GM19239 (cell line): ENCODE measurements around the gene ZSWIM7.
"Not testable (repeated sequence)": the region's sequence is repeated elsewhere in the genome, so short reads cannot be mapped to it uniquely, and the experiment has no call there.

Source experiments
- DNase-seq: peaks from one replicate; pipeline ENCODE4 v3.0.0; 2011; ENCODE audit warnings: low spot score; ENCODE audit not compliant: insufficient read length
- FAIRE-seq: peaks from 2 replicates; lab custom pipeline; 2011; peaks lifted over from hg19 to GRCh38; lab: Jason Lieb, UNC

The ZSWIM7 gene

DNA sequence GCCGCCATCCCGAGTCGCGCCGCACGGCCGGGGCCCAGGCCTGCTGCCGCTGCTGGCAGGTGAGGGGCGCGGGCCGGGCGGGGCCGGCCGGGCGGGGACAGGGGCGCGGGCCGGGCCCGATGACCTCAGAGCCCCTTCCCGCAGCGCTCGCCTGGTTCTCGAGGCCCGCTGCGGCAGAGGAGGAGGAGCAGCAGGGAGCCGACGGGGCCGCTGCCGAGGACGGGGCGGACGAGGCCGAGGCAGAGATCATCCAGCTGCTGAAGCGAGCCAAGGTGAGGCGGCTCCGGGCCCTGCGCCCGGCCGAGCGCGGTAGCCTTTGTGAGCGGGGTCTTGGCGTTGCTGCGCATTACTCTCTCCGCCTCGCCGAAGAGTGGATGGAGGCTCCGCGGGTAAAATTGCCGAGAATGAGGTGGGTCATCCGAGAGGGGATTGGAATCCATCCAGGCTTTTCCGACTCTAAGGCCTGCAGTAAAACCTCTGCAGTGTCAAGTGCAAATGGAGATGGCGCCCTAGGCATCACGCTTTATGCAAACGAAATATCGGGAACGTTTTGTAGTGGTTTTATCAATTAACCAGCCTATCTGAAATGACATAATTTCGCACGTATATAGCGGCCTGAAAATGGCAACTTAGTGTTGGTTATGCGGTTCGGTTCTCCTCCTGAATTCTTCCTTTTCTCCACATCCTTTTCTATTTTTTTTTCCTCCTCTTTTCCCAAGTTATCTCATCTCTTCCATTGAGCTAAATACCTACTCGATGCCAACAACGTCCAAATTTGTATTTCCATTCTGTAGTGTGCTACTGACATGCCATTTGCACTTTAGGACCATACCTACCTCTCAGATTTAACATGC lies 697 bp upstream of the ZSWIM7 start:
- no peak for DNase-seq
- FAIRE-seq: peak; percentile 47

DNA sequence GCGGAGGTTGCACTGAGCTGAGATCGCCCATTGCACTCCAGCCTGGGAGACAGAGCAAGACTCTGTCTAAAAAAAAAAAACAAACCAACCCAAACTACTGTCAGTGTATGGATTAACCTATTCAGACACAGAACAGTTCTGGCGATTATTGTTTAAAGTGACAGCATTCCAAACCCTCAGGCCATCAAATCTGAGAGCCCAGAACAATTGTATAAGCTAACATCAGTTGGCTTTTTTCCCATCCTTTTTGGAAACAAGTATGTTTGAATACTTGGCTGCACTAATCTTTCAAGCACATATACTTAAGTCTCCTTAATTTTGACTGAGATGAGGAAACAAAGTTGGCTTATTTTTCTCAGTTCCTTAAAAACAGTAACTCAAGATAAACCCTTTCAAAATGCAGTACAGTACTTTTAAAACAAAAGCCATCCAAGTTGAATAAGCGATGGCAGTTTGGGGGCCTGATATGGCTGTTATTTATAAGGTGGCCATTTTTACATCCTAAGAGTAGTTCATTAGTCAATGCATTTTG lies 1.4 kb downstream of the ZSWIM7 start:
- FAIRE-seq: no peak
- DNase-seq: no peak

DNA sequence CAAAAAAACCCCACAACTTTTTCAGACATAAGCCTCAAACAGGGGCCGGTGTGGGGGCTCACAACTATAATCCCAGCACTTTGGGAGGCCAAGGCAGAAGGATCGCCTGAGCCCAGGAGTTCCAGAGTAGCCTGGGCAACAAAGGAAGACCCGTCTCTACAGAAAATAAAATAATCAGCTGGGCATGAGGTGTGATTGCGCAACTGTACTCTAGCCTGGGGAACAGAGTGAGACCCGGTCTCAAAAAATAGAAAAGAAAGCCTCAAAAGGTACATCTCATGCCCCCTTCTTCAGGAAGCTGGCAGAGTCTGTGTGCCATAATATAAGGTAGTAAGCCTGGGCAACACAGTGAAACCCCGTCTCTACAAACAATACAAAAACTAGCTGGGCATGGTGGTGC lies 3.2 kb downstream of the ZSWIM7 start:
- no peak for FAIRE-seq
- DNase-seq: no peak

DNA sequence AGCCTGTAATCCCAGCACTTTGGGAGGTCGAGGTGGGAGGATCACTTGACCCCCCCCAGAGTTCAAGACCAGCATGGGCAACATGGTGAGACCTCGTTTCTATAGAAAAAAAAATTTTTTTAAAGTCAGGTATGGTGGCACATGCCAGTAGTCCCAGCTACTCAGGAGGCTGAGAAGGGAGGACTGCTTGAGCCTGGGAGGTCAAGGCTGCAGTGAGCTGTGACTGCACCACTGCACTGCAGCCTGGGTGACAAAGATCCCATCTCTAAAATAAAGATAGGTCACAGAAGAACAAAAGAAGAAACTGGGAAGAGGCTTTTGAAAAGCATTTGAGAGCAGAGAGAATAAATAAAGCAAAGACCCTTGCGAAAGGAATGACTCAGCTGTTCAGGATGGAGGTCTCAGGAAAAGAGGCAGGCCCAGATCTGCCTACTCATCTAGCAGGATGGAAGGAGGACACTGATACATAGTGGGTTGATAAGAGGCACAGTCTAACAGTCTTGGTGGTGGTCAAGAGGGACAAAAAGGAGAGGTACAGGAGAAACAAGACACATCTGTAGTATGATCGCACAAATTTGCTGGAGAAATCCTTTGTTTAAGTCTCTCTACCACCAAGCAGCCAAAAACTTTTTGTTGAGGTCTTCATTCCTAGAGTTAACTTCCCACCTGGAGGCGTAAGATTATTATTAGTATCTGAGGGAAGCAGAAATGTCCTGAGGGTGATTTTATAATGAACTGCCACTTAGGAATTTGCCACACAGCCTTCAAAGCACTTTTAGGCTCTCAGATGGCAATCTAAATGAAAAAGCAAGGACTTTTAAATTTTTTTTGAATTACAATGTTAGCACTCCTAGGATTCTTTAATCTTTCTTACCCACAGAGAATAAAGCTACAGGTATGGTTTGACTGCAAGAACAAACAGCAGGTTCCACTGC lies 17.6 kb downstream of the ZSWIM7 start:
- FAIRE-seq (no peak), DNase-seq (no peak)

DNA sequence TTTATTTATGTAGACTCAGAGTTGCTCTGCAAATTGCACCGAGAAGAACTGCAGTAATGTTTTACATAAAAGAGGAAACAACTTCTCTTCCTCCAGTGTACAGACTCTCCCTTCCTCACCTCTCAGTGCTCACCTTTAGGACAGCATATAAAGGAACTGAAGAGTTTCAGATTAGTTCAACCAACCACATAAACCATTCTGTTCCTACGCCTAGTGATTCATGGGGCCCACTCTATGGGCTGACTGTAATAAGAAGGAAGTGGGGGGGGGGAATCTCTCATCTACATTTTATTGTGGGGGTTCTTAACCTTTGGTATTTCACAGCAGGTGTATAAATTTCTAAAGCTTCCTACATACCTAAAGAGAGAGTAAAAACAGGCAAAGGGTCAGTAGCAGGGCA lies 18.3 kb downstream of the ZSWIM7 start:
- FAIRE-seq (peak; percentile 70), DNase-seq (peak; percentile 36)

- not testable (repeated sequence) for FAIRE-seq, DNase-seq
Measured at GRCh38 chr17:15979013-15979412, 20.5 kb downstream of the ZSWIM7 start.

DNA sequence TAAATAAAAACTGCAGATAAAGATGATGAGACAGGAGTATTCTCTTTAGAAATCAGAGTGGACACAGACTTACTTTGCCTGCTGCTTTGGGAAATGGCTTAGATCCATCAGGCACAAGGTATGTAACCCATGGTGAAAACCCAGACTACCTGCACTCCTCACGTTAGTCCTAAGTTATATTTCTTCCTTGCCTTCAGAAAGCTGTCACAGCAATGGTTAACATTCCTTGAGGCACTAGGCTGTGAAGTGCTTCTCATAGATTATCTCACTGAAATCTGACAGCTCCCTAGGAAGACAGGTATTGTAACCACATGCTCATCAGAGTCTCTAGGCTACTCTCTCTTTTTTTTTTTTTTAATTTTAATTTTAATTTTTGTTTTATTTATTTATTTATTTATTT lies 20.9 kb downstream of the ZSWIM7 start:
- DNase-seq (no peak), FAIRE-seq (no peak)

DNA sequence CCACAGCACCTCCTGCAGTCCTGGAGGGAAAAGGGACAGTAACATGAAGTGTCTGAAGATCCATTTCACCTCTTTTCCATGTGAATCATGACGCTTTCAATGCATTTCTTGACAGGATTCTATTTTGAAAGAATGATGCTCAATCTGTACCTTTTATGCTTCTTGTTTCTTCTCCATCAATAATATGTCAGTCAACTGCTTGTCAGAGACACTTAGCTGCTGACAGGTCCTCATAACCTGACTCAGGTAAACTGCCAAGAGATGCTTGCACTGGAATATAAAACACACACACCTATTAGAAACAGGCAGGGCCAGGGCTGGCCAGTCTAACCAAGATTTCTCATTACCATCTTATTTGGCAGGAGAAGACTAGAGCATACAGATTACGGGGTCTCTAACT lies 21.6 kb downstream of the ZSWIM7 start:
- FAIRE-seq: no peak
- no peak for DNase-seq

DNA sequence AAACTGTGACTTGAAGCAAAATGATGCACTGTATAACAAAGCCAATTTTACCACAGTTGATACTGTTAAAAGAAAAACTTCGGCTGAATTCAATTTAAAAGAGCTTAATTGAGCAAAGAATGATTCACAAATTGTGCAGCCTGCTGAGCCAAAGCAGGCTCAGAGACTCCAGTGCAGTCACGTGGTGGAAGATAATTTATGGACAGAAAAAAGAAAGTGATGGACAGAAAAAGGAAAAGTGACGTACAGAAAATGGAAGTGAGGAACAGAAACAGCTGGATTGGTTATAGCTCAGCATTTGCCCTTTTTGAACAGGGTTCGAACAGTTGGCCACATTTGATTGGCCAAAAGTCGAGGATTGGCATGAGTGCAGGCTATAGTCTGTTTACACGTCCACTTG lies 25.7 kb downstream of the ZSWIM7 start:
- DNase-seq: no peak
- FAIRE-seq: no peak

DNA sequence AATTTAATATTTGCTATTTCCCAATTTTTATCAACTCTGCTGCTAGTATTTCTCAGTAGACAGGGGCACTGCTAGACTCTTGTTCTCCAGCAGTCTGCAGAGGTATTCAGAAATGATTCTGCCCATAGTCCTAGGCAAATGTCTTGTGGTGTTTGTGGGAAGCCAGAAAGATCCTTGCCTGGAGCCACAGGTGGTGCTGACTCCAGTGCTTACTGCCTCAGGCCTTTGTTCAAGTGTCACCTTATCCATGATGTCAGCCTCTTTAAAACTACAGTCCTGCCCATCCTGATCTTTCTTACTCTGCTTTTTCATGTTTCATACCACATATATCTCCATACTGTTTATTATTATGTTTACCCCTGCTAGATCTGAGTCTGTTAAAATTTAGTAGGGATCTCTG lies 26.5 kb downstream of the ZSWIM7 start:
- no peak for DNase-seq
- no peak for FAIRE-seq

DNA sequence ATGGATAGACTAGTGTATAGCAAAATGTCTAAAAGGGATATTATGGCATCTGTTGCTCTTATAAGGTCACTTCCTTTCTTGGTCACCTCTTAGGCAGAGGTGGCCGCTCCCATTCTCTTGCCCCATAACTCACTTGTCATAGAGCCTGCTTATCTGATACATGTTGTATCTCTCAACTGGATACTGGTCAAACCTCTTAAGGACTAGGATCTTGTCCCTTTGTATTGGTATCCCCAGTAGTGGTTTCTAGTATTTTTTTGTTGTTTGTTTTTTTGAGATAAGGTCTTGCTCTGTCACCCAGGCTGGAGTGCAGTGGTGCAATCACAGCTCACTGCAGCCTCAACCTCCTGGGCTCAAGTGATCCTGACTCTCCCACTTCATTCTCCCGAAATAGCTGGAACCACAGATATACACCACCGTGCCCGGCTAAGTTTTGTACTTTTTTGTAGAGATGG lies 27.0 kb downstream of the ZSWIM7 start:
- FAIRE-seq (no peak), DNase-seq (no peak)

- FAIRE-seq: no peak
- no peak for DNase-seq
Measured at GRCh38 chr17:15971882-15972281, 27.6 kb downstream of the ZSWIM7 start.

DNA sequence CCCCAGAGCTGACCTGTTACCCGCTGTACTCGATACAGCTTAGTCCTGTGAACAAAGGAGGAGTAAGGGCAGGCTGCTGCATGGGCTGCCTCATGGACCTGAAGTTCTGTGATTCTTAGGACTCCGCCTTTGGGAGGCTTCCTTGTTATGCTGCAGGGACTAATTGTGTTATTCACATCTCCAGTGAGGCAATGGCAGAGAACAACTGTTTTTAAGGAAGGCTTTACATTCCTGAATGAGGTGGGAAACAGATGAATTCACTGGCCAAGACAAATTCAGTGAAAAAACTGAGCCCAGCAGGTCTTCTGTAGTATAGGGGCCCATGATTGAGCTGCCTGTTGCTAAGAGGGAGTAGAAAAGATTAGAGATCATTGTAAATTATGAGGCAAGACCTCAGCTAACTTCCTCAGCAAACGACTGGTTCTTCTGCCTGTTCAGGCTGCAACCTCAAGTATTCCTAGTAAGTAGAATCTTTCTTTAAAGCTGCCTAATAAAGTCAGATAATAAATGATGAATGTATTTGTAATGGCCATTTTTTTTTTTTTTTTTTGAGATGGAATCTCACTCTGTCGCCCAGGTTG lies 28.3 kb downstream of the ZSWIM7 start:
- FAIRE-seq: no peak
- no peak for DNase-seq

- FAIRE-seq: no peak
- no peak for DNase-seq
Measured at GRCh38 chr17:15970500-15970899, 29.0 kb downstream of the ZSWIM7 start.

DNA sequence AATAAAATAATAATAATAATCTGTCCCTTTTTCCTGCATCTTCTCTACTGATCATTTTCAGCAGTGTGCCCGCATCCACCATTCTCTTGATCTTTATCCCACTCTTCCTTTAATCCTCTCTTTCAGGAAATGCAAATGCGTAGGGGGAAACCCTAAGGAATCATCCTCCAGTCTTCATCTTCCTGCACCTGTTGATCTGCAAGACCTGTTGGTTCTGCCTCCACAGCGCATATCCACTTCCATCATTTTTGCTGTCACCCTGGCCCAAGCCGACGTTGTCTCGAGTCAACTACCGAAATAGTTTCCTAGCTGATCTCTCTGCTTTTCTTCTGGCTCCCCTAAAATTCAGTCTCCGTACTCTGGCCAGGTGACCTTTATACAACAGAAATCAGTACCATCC lies 30.0 kb downstream of the ZSWIM7 start:
- FAIRE-seq (no peak), DNase-seq (no peak)

DNA sequence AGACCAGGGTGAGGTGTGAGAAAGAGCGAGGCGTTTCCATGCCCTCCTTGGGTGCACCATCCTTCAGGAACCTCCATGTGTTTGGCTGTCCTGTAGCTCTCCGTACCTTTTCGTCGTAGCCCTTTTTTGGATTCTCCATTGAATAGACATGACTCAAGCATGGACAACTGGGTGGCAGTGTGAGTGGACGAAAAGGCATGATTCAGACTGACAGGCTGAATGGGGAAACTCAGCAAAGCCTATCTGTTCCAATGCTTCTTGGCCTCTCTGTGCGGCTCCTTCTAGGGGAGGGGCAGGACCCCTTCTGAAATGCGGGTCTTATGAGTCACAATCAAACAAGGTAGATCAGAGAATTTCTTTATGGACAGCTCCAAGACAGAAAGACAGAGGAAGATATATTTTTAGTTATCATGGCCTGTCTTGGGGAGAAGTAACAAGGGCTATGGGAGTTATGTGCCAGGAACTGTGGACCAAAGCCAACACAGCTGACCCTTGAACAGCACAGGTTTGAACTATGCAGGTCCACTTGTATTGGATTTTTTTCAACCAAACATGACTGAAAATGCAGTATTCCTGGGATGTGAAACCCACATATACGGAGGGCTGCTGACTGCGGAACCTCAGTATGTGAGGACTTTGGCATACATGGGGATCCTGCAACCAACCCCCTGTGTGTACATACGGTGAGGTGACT lies 31.7 kb downstream of the ZSWIM7 start:
- DNase-seq: no peak
- FAIRE-seq: no peak

- DNase-seq (no peak), FAIRE-seq (no peak)
Measured at GRCh38 chr17:15966879-15967248, 32.6 kb downstream of the ZSWIM7 start.

DNA sequence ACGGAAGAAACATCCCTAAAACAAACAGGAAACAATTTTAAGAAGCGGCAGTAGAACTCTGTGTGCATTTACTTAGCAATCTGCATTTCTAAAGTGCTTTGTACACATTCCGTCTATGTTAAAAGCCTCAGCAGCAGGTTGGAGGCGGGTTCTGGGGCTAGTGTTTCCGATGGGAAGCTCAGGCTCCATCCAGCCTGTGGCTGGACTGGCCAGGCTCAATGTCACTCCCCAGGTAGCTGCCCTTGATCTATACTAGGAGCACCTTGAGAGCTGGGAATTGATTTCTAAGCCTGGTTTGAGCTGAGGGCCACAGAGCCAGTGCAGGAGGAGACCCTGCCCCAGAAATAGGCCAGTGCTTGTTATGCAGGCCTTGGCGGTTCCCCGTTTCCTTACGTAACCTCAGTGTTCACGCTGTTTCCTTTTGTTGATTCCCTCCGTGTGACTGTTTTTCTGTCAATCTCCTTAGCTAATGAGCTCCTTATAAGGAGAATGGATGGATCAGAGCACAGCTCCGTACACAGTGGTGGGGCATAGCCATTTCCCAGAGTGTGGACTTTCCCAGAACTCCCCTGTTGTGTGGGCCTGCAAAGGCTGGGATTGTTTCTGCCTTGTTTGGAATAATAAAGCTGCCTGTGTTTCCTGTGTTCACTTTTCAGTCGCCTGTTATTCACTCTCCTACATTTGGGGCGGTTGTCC lies 33.2 kb downstream of the ZSWIM7 start:
- DNase-seq (no peak), FAIRE-seq (no peak)

- FAIRE-seq: no peak
- no peak for DNase-seq
Measured at GRCh38 chr17:15965528-15965927, 34.0 kb downstream of the ZSWIM7 start.
